ENCODE results near the gene RASSF4.

RASSF4 gene

GRCh38 chr10:44975431-44976331 is 16.1 kb downstream of the RASSF4 start (continued):
- TF ChIP-seq ZNF670 (tag by site-specific recombination; IDR thresholded peaks at IDR 0.05; ENCODE audit: low read depth) (no peak), ZBTB8A (tag by site-specific recombination; IDR thresholded peaks at IDR 0.05) (no peak), ZNF404 (tag by site-specific recombination; IDR thresholded peaks at IDR 0.05) (no peak), EGR2 (tag by site-specific recombination; IDR thresholded peaks at IDR 0.05; ENCODE audit: low read depth) (no peak), ZNF302 (tag by site-specific recombination; IDR thresholded peaks at IDR 0.05; ENCODE audit: low read depth) (no peak), ZFP69B (tag by site-specific recombination; IDR thresholded peaks at IDR 0.05) (peak; percentile 69; the same call in 1 of the 2 replicates), SP7 (tag by site-specific recombination; IDR thresholded peaks at IDR 0.05) (no peak; the same call in 1 of the 2 replicates), OSR2 (tag by site-specific recombination; IDR thresholded peaks at IDR 0.05) (peak; percentile 46; the same call in 1 of the 2 replicates), ZNF629 (tag by site-specific recombination; IDR thresholded peaks at IDR 0.05) (no peak), YY2 (tag by site-specific recombination; IDR thresholded peaks at IDR 0.05) (no peak), ZNF157 (tag by site-specific recombination; IDR thresholded peaks at IDR 0.05) (no peak), ZNF211 (tag by site-specific recombination; IDR thresholded peaks at IDR 0.05; ENCODE audit: low read depth) (no peak), ZFP37 (tag by site-specific recombination; IDR thresholded peaks at IDR 0.05) (no peak), ZNF518A (tag by site-specific recombination; conservative IDR thresholded peaks at IDR 0.05; ENCODE audit: low read depth) (no peak), KLF16 (tag by site-specific recombination; IDR thresholded peaks at IDR 0.05) (no peak), ZNF621 (tag by site-specific recombination; IDR thresholded peaks at IDR 0.05) (no peak), ZSCAN30 (tag by site-specific recombination; IDR thresholded peaks at IDR 0.05) (no peak), ZNF510 (tag by site-specific recombination; IDR thresholded peaks at IDR 0.05; ENCODE audit: insufficient replicate concordance) (no peak), ZNF248 (tag by site-specific recombination; IDR thresholded peaks at IDR 0.05) (no peak), PBX3 (CRISPR knock-in tag; IDR thresholded peaks at IDR 0.05) (no peak), TRIM28 (IDR thresholded peaks at IDR 0.05; ENCODE audit: borderline replicate concordance, low read length) (no peak), SCRT1 (tag by site-specific recombination; IDR thresholded peaks at IDR 0.05; ENCODE audit: borderline replicate concordance) (no peak), ZNF423 (tag by site-specific recombination; IDR thresholded peaks at IDR 0.05) (peak; percentile 76), ZNF571 (tag by site-specific recombination; IDR thresholded peaks at IDR 0.05) (no peak), ZNF449 (tag by site-specific recombination; IDR thresholded peaks at IDR 0.05) (no peak), GLIS1 (tag by site-specific recombination; IDR thresholded peaks at IDR 0.05) (peak; percentile 95), ZNF513 (tag by site-specific recombination; IDR thresholded peaks at IDR 0.05) (no peak), ZNF335 (tag by site-specific recombination; conservative IDR thresholded peaks at IDR 0.05) (peak; percentile 61), ZNF223 (tag by site-specific recombination; IDR thresholded peaks at IDR 0.05) (no peak), HOXA7 (CRISPR knock-in tag; IDR thresholded peaks at IDR 0.05; ENCODE audit: borderline replicate concordance) (no peak), ZBTB17 (tag by site-specific recombination; IDR thresholded peaks at IDR 0.05) (no peak)
- TF ChIP-seq, protein P1, sequence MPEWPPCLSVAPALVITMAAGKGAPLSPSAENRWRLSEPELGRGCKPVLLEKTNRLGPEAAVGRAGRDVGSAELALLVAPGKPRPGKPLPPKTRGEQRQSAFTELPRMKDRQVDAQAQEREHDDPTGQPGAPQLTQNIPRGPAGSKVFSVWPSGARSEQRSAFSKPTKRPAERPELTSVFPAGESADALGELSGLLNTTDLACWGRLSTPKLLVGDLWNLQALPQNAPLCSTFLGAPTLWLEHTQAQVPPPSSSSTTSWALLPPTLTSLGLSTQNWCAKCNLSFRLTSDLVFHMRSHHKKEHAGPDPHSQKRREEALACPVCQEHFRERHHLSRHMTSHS (tag by site-specific recombination; IDR thresholded peaks at IDR 0.05), result no peak
